ENCODE measurements around the gene TCF20.

Gene TCF20

GRCh38 chr22:42300259-42301076, 30.0 kb upstream of the TCF20 start:
- DNase-seq (ENCODE audit: low read depth), result no peak

GRCh38 chr22:42299586-42300258, 29.3 kb upstream of the TCF20 start:
- no peak for DNase-seq (ENCODE audit: low read depth)

- DNase-seq (ENCODE audit: low read depth), result no peak
Observed at GRCh38 chr22:42298746-42299145, 28.3 kb upstream of the TCF20 start.

- no peak for DNase-seq (ENCODE audit: low read depth)
Observed at GRCh38 chr22:42297778-42298177, 27.3 kb upstream of the TCF20 start.

- DNase-seq (ENCODE audit: low read depth), result no peak
Observed at GRCh38 chr22:42296883-42297282, 26.4 kb upstream of the TCF20 start.

GRCh38 chr22:42296381-42296853, 26.0 kb upstream of the TCF20 start:
- no peak for DNase-seq (ENCODE audit: low read depth)

- no peak for DNase-seq (ENCODE audit: low read depth)
Observed at GRCh38 chr22:42294034-42294985, 23.9 kb upstream of the TCF20 start.

- no peak for DNase-seq (ENCODE audit: low read depth)
Observed at GRCh38 chr22:42292732-42293520, 22.5 kb upstream of the TCF20 start.

GRCh38 chr22:42291287-42291686, 20.8 kb upstream of the TCF20 start:
- DNase-seq (ENCODE audit: low read depth), result no peak

GRCh38 chr22:42289671-42290541, 19.5 kb upstream of the TCF20 start:
- no peak for DNase-seq (ENCODE audit: low read depth)

GRCh38 chr22:42288791-42289190, 18.3 kb upstream of the TCF20 start:
- DNase-seq (ENCODE audit: low read depth), result no peak

- DNase-seq (ENCODE audit: low read depth), result no peak
Observed at GRCh38 chr22:42287174-42287890, 16.9 kb upstream of the TCF20 start.

- DNase-seq (ENCODE audit: low read depth), result no peak
Observed at GRCh38 chr22:42286205-42286604, 15.8 kb upstream of the TCF20 start.

GRCh38 chr22:42285604-42286003, 15.2 kb upstream of the TCF20 start:
- no peak for DNase-seq (ENCODE audit: low read depth)

- no peak for DNase-seq (ENCODE audit: low read depth)
Observed at GRCh38 chr22:42284643-42285181, 14.3 kb upstream of the TCF20 start.

- no peak for DNase-seq (ENCODE audit: low read depth)
Observed at GRCh38 chr22:42284202-42284591, 13.7 kb upstream of the TCF20 start.

GRCh38 chr22:42283278-42284201, 13.1 kb upstream of the TCF20 start:
- no peak for DNase-seq (ENCODE audit: low read depth)

- DNase-seq (ENCODE audit: low read depth), result no peak
Observed at GRCh38 chr22:42282943-42283277, 12.5 kb upstream of the TCF20 start.

Measured in stimulated activated CD8-positive, alpha-beta memory T cell treated with anti-CD3 and anti-CD28 coated beads, Interleukin-15, amount 100 ng/mL, for 24 hours (primary cell).